GM10847 (cell line): Measurements from ENCODE around the gene SORL1.

Experiments
- POLR2A ChIP-seq: IDR thresholded peaks from 2 replicates; pipeline ENCODE4 v1.6.1; 2011; ENCODE audit not compliant: insufficient read length; ENCODE audit errors: extremely low read depth

Gene SORL1

DNA sequence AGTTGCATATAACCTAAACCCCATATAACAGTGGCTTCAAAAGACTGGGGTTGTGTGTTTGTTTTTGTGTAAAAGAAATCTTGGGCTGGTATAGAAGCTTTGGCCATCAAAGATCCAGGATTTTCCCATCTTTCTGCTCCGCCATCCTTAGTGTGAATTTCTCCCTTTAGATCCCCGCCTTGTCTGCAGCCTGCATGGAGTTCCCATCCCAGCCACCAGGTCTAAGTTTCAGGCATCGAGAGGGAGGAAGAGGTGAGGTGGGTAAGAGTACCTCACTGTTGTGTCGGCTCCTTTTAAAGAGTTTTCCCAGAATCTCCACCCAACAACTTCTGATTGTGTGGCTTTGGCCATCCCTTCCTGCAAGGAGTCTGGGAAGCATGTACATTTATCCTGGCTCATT, 196.2 kb downstream of the SORL1 start:
- no peak for TF ChIP-seq POLR2A

GRCh38 chr11:121649798-121650197, 197.7 kb downstream of the SORL1 start:
- no peak for TF ChIP-seq POLR2A

- no peak for TF ChIP-seq POLR2A
These were observed 198.5 kb downstream of the SORL1 start for GRCh38 chr11:121650351-121651256.

DNA sequence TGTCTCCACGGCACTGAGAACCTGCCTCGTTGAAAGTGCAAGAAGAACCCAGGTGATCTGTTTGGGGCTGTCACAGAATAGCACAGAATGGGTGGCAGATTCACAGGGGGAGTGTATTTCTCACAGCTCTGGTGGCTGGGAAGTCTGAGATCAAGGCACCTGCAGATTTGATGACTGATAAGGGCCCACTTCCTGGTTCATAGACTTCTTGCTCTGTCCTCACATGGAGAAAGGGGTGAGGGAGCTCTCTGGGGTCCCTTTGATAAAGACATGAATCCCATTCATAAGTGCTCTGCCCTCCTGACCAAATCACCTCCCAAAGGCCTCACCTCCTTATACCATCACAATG, 199.1 kb downstream of the SORL1 start:
- TF ChIP-seq POLR2A = no peak

- no peak for TF ChIP-seq POLR2A
These were observed 200.9 kb downstream of the SORL1 start for GRCh38 chr11:121652971-121653370.

- no peak for TF ChIP-seq POLR2A
These were observed 202.2 kb downstream of the SORL1 start for GRCh38 chr11:121654259-121654842.

DNA sequence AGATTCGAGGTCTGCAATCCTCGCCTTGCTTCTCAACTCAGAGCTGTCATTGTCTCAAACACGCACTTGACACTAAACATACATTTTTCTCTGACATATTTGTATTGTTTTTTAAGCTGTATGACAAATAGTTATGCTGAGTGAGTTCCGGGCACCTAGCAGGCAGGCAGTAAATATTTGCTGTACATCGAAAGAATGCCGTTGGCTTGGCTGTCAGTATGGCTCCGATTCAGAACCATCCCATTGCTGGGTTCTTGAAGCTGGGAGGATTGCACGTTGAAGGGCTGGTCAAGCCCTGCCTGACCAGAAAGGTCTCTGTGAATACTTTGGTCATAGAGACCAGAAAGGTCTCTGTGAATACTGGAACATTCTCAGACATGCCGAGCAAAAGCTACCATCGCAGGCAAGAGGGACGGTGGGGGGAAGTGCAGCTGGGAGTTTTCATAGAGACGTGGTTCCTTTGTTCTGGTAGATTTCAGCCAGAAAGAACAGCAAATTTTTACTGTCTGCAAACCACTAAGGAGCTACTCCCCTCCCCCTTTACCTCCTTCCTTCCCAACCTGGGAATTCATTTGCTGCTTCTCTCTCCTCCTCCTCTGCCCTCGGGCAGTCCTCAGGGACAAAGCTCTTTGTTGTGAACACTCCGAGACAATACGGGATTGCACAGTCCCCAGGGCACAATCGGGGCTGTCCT, 202.9 kb downstream of the SORL1 start:
- TF ChIP-seq POLR2A = no peak

DNA sequence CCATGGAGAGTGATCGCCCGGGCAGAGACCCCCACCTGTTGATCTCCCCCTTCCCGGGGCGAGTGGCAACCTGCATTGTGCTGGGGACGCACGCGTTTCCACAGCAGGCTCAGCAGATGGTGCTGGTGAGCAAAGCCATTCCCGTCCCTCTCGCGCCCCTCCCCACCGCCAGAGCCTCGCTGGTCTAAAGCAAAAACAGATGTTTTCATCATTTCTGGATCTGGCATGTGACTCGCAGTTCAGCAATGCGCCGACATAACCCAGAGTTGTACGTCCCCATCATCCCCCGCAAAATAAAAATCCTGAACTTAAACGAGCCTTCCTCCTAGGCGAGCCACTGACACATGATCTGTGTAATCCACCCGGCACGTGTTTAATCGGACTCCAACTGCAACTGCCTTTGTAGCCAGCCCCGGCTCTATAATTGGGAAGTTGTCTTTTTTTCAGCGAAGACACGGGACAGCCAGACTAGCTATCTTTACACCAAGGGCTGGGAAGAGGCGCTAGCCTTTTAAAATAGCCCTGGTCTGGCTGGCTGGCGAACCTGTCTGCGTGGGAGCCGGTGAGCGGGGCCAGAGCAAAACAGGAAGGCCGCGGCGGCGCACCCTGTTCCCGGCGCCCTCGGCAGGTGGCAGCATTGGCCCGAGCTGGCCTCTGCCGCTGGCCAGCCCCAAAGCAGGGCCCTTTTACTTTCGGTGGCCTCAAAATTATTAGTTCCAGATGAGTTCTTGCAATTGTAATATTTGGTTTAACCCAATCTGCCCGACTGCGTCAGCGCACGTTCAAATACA, 203.6 kb downstream of the SORL1 start:
- no peak for TF ChIP-seq POLR2A

DNA sequence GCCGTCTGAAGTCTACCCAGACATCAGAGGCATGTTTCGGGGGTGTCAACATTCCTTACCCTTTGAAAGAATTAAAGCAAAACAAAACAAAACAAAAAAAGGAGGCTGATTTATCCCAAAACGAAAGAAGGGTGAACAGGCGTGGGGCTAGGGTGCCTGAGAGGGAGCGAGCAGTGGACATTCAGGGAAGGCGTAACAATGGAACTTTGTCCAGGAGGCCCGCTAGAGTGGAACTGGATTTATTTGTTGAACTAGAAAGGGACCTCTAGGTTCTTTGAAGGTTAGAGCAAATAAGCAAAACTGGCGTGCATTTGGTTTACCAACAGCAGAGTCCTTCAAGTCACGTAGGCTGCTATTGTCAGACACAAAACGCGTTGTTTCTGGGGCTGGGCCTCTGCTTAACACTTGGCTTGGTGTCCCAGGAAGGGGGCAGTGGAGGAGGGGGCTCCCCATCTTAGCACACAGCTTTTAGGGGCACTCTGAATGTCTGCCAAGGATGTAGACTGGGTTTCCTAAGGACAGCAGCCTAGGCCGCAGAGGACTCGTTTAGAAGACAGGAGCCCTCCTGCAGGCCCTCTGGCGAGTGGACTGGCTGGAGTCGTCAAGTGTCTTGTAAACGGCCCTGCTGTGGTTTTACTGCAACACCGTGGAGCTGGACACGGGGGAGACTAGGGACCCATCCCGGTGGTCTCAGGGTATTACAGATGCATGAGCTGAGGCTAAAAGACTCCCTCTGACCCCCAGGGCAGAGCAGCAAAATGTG, 204.4 kb downstream of the SORL1 start:
- TF ChIP-seq POLR2A = no peak

DNA sequence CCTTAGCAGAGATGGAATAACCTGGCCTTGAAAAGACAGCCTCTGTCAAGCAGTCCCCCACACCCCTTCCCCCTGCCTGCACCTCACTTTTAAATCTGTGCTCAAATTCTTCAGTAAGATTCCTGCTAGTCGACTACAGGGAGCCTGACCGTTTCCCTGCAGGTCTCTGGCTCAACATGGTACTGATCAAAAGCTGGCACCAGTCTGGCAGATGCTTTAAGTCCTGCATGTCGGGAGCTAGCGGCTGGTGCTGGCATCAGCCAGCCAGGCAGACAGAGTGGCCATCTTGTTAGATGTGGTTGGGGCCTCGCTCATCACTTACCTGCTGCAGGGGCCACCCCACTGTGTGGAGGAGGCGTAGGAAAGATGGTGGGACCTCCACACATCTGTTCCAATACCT, 205.0 kb downstream of the SORL1 start:
- TF ChIP-seq POLR2A = no peak

DNA sequence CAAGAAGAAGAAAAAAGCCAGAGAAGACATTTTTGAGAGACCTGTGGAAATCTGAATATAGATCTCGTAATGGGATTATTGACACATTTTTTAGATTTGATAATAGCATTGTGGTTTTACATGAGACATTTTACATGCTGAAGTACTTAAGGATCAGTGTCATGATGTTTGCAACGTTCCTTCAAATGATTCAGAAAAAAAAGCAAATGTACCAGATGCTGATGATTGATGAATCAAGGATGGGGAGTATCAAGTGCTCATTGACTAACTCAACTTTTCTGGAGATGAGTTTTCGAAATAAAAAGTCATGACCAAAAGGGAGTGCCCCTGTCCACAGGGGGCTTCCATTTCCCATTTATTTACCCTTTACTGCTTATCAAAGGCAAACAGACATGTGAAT, 207.7 kb downstream of the SORL1 start:
- no peak for TF ChIP-seq POLR2A

GRCh38 chr11:121661880-121662486, 209.9 kb downstream of the SORL1 start:
- no peak for TF ChIP-seq POLR2A

- TF ChIP-seq POLR2A = no peak
These were observed 212.0 kb downstream of the SORL1 start for GRCh38 chr11:121664144-121664543.

DNA sequence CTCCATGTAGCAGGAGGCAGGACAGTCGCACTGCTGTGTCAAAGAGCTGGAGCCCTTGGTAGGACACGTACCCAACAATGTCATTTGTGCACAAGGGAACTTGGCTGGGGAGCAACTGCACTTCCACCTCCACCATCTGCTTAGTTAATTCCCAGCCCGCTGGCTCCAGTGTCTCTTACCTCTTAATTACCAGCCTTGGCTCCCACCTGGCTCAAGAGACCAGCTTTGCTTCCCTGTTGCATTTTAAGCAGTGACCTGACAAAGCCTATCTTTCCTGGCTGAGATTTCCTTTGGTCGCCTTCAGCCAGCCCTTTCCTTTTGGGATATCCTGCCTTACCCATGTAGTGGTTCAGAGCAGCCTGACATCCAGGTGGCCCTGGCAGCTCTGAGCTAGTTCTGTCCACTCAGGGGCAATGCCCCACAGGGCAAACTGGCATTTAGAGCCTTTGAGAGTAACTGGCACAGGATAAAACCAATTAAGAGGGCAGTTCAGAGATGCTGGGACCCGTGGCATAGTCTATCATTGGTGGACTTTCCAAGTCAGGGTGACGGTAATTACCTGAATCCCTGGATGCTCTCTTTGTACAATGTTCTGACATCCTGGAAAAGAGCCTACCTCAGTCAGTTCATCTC, 213.2 kb downstream of the SORL1 start:
- no peak for TF ChIP-seq POLR2A
